SK-N-SH (cell line): ENCODE measurements around the gene PPP2R5B. TPM values are rescaled to one million over a fixed set of nuclear protein-coding genes. Genes with fewer than 3 reads are reported as not detected.

Source experiments
- CTCF ChIA-PET: fragments of 300-600, 350-600 bp; formaldehyde crosslinking; extraction: SDS; loops from one replicate; lab custom pipeline; 2021; lab: Yijun Ruan, JAX
- POLR2A ChIA-PET: fragments of 350-600 bp; sonication (Branson Sonifier 250); formaldehyde crosslinking; extraction: SDS; loops from one replicate; lab custom pipeline; 2020; ENCODE audit warnings: antibody characterized with exemption, inconsistent platforms; lab: Yijun Ruan, JAX
- DNase-seq: peaks from one replicate; pipeline ENCODE4 v3.0.0; 2012
- H2AFZ ChIP-seq: fragments of 200-600 bp; sonication (generic); 2 replicates; pipeline ENCODE4 v1.8.1; 2016; ENCODE audit warnings: antibody characterized with exemption, mild to moderate bottlenecking, low read depth
- H3F3A ChIP-seq: fragments of 200-600 bp; sonication (generic); replicated peaks from 2 replicates; pipeline ENCODE3; 2016; ENCODE audit warnings: antibody characterized with exemption, mild to moderate bottlenecking; ENCODE audit not compliant: insufficient read depth
- H3K27ac ChIP-seq, 2 experiments: fragments of 200-500 bp in 1 of 2; fragments of 200-600 bp in 1 of 2; sonication (Bioruptor generic) in 1 of 2; sonication (generic), shearing (Covaris generic) in 1 of 2; 2 replicates each; pipeline versions ENCODE4 v1.5.1 to v1.6.1; 2014 to 2016; ENCODE audit warnings: low read depth in 2 of 2, inconsistent platforms in 1 of 2, low read length in 1 of 2, mild to moderate bottlenecking in 1 of 2, mixed read lengths in 1 of 2
- H3K27me3 ChIP-seq: fragments of 200-600 bp; sonication (generic), shearing (Covaris generic); 2 replicates; pipeline ENCODE4 v1.6.1; 2016; ENCODE audit warnings: mixed run types; ENCODE audit not compliant: insufficient read depth
- H3K36me3 ChIP-seq, 2 experiments: fragments of 200-500 bp in 1 of 2; fragments of 200-600 bp in 1 of 2; sonication (Bioruptor generic) in 1 of 2; sonication (generic) in 1 of 2; replicated peaks in 1 of 2; 2 replicates each; pipeline versions ENCODE3 to v1.5.1; 2014 to 2016; ENCODE audit warnings: low read length in 1 of 2, mild to moderate bottlenecking in 1 of 2; ENCODE audit not compliant: insufficient read depth in 2 of 2, control insufficient read depth in 1 of 2
- H3K4me1 ChIP-seq, 2 experiments: fragments of 200-500 bp in 1 of 2; fragments of 200-600 bp in 1 of 2; sonication (Bioruptor generic) in 1 of 2; sonication (generic), shearing (Covaris generic) in 1 of 2; 2 replicates each; pipeline versions ENCODE4 v1.5.1 to v1.6.1; 2014 to 2016; ENCODE audit warnings: low read depth in 1 of 2, low read length in 1 of 2, mixed run types in 1 of 2; ENCODE audit not compliant: insufficient read depth in 2 of 2, control insufficient read depth in 1 of 2
- H3K4me2 ChIP-seq: fragments of 200-600 bp; sonication (generic), shearing (Covaris generic); 2 replicates; pipeline ENCODE4 v1.6.1; 2017; ENCODE audit warnings: mixed run types
- H3K4me3 ChIP-seq, 2 experiments: fragments of 200-500 bp in 1 of 2; fragments of 200-600 bp in 1 of 2; sonication (Bioruptor generic) in 1 of 2; sonication (generic), shearing (Covaris generic) in 1 of 2; 2 replicates each; pipeline versions ENCODE4 v1.5.1 to v1.8.1; 2014 to 2016; ENCODE audit warnings: low read depth in 2 of 2, inconsistent platforms in 1 of 2, low read length in 1 of 2, mild to moderate bottlenecking in 1 of 2, mixed read lengths in 1 of 2, moderate library complexity in 1 of 2
- H3K79me2 ChIP-seq: fragments of 200-600 bp; sonication (generic); 2 replicates; pipeline ENCODE4 v1.8.1; 2017; ENCODE audit warnings: mild to moderate bottlenecking; ENCODE audit not compliant: insufficient read depth
- H3K9ac ChIP-seq: fragments of 200-600 bp; sonication (generic); 2 replicates; pipeline ENCODE4 v1.6.1; 2017; ENCODE audit warnings: mixed run types
- H3K9me2 ChIP-seq: fragments of 200-600 bp; sonication (generic); 2 replicates; pipeline ENCODE4 v1.6.1; 2017; ENCODE audit warnings: mixed run types
- H3K9me3 ChIP-seq: fragments of 200-600 bp; sonication (generic); 2 replicates; pipeline ENCODE4 v1.6.1; 2017; ENCODE audit warnings: mixed run types, mild to moderate bottlenecking, moderate library complexity
- H4K20me1 ChIP-seq: fragments of 200-600 bp; sonication (generic); 2 replicates; pipeline ENCODE4 v1.6.1; 2017; ENCODE audit warnings: mild to moderate bottlenecking, mixed run types; ENCODE audit not compliant: insufficient read depth
- CHD2 ChIP-seq: fragments of 150-350 bp; IDR thresholded peaks from 2 replicates; pipeline ENCODE4 v1.6.1; 2018; ENCODE audit warnings: low read length; ENCODE audit not compliant: partially characterized antibody
- EP300 ChIP-seq, 2 experiments: IDR thresholded peaks; 2 replicates each; pipeline versions ENCODE4 v1.4.0 to v1.6.1; 2012; ENCODE audit warnings: borderline replicate concordance in 1 of 2, low read depth in 1 of 2, low read length in 1 of 2
- EZH2phosphoT487 ChIP-seq: fragments of 200-600 bp; sonication (generic); IDR thresholded peaks from 2 replicates; pipeline ENCODE4 v1.6.1; 2017; ENCODE audit warnings: low read depth, mixed run types, mild to moderate bottlenecking, antibody characterized with exemption, moderate library complexity, borderline replicate concordance
- FOSL2 ChIP-seq: IDR thresholded peaks from 2 replicates; pipeline ENCODE4 v1.4.0; 2012; ENCODE audit warnings: low read depth, mild to moderate bottlenecking, moderate library complexity, borderline replicate concordance
- GABPA ChIP-seq: IDR thresholded peaks from 2 replicates; pipeline ENCODE4 v1.4.0; 2012; ENCODE audit warnings: low read depth, mild to moderate bottlenecking
- GATA2 ChIP-seq: sonication (generic); formaldehyde crosslinking; IDR thresholded peaks from 2 replicates; pipeline ENCODE4 v1.5.0; 2020; ENCODE audit warnings: mild to moderate bottlenecking, missing genetic modification reagents
- JUND ChIP-seq: IDR thresholded peaks from 2 replicates; pipeline ENCODE4 v1.4.0; 2012
- MEF2A ChIP-seq: IDR thresholded peaks from 2 replicates; pipeline ENCODE4 v1.4.0; 2012; ENCODE audit warnings: low read depth, borderline replicate concordance
- NFIC ChIP-seq: IDR thresholded peaks from 2 replicates; pipeline ENCODE4 v1.4.0; 2012; ENCODE audit warnings: borderline replicate concordance
- NRF1 ChIP-seq: IDR thresholded peaks from 2 replicates; pipeline ENCODE4 v1.6.1; 2012; ENCODE audit warnings: low read depth, mild to moderate bottlenecking, low read length
- POLR2AphosphoS5 ChIP-seq: IDR thresholded peaks from 2 replicates; pipeline ENCODE4 v1.6.1; 2012; ENCODE audit warnings: low read depth, low read length
- RFX5 ChIP-seq: IDR thresholded peaks from 2 replicates; pipeline ENCODE4 v1.6.1; 2012; ENCODE audit warnings: mild to moderate bottlenecking, improper control_type of control experiment, low read length
- TCF12 ChIP-seq: IDR thresholded peaks from 2 replicates; pipeline ENCODE4 v1.4.0; 2012
- TEAD4 ChIP-seq: IDR thresholded peaks from 2 replicates; pipeline ENCODE4 v1.4.0; 2012; ENCODE audit warnings: mild to moderate bottlenecking, borderline replicate concordance; ENCODE audit not compliant: insufficient read depth
- WGBS: methylation state at CpG from one replicate; pipeline ENCODE4 v1.1.6; 2017; ENCODE audit warnings: low lambda C conversion rate; 5-methylcytosine and 5-hydroxymethylcytosine counted together
- polyA plus RNA-seq, 3 experiments: library from polyadenylated mRNA; depleted of rRNA; stranded (reverse); fragments of >200 nt; gene quantifications; 2 replicates each; pipeline ENCODE4 v1.2.3, GENCODE V29; 2012
- TF ChIP-seq, protein P1 (sequence below): fragments of 200-600 bp; sonication (generic); IDR thresholded peaks from 2 replicates; pipeline ENCODE4 v1.6.1; 2017; ENCODE audit warnings: antibody characterized with exemption, mild to moderate bottlenecking, moderate library complexity
- TF ChIP-seq, protein P2 (sequence below): fragments of 150-350 bp; IDR thresholded peaks from 2 replicates; pipeline ENCODE4 v1.6.1; 2016; ENCODE audit warnings: mild to moderate bottlenecking, low read depth, low read length
- TF ChIP-seq, protein P3 (sequence below): IDR thresholded peaks from 2 replicates; pipeline ENCODE4; 2012
- TF ChIP-seq, protein P4 (sequence below): IDR thresholded peaks from 2 replicates; pipeline ENCODE4 v1.4.0; 2012; ENCODE audit warnings: low read depth, borderline replicate concordance
- TF ChIP-seq, protein P5 (sequence below): IDR thresholded peaks from 2 replicates; pipeline ENCODE4 v1.6.1; 2012; ENCODE audit warnings: mild to moderate bottlenecking, low read depth, low read length, moderate library complexity

Gene PPP2R5B
- polyA plus RNA-seq, 1 of the 3 experiments (the other 2 are of a cell fraction): 15.1 TPM

DNA sequence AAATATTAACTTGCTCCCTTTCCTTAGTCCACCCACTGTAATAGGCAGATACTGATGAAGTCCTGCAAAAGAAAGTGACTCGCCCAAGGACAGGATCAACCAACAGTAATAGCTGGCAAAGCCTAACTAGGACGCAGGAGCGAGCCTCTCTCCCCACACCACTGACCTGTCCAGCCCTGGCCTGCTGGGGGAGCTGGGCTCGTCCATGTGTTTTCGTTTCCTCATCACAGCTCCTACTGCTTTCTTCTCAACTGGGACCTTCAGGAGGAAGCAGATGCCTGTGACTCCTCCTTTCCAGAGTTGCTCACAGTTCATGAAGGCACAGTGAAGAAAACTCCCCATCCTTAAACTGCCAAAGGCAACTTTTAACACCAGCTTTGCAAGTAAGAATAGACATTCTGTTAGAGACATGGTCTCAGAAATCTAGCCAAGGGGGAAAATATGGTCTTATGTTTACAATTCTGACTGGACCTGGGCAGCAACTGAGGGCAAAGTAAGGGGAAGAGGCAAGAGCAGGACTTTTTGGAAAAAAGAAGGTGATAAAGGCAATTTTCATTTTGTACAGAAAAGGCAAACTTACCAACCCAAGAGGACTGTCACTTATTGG is 22.8 kb downstream of the PPP2R5B start:
- H4K20me1 ChIP-seq: no peaks in the 10 kb centered on the region
- no peaks in the 10 kb centered on the region for H3K79me2 ChIP-seq
- CTCF ChIA-PET: interaction anchor here (1.1 to 1.2 kb wide), 2 partner anchors 23 to 59 kb away, joined by 3 to 4 read pairs; no protein-coding TSS in a partner anchor
- no peaks in the 10 kb centered on the region for H3K4me1 ChIP-seq
- H3K9me2 ChIP-seq: no peaks in the 10 kb centered on the region
- TF ChIP-seq NRF1 (no peak), RFX5 (no peak), CHD2 (no peak), MEF2A (no peak), EZH2phosphoT487 (no peak), NFIC (no peak), GABPA (no peak), EP300 (IDR thresholded peaks at IDR 0.05; ENCODE audit: borderline replicate concordance in 1 of 2, low read depth in 1 of 2, low read length in 1 of 2) (no peak), TEAD4 (no peak), TCF12 (no peak), FOSL2 (no peak), POLR2AphosphoS5 (no peak), JUND (no peak), GATA2 (no peak)
- TF ChIP-seq, protein P1, sequence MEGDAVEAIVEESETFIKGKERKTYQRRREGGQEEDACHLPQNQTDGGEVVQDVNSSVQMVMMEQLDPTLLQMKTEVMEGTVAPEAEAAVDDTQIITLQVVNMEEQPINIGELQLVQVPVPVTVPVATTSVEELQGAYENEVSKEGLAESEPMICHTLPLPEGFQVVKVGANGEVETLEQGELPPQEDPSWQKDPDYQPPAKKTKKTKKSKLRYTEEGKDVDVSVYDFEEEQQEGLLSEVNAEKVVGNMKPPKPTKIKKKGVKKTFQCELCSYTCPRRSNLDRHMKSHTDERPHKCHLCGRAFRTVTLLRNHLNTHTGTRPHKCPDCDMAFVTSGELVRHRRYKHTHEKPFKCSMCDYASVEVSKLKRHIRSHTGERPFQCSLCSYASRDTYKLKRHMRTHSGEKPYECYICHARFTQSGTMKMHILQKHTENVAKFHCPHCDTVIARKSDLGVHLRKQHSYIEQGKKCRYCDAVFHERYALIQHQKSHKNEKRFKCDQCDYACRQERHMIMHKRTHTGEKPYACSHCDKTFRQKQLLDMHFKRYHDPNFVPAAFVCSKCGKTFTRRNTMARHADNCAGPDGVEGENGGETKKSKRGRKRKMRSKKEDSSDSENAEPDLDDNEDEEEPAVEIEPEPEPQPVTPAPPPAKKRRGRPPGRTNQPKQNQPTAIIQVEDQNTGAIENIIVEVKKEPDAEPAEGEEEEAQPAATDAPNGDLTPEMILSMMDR: no peak
- TF ChIP-seq, protein P2, sequence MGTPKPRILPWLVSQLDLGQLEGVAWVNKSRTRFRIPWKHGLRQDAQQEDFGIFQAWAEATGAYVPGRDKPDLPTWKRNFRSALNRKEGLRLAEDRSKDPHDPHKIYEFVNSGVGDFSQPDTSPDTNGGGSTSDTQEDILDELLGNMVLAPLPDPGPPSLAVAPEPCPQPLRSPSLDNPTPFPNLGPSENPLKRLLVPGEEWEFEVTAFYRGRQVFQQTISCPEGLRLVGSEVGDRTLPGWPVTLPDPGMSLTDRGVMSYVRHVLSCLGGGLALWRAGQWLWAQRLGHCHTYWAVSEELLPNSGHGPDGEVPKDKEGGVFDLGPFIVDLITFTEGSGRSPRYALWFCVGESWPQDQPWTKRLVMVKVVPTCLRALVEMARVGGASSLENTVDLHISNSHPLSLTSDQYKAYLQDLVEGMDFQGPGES: no peak
- TF ChIP-seq, protein P3, sequence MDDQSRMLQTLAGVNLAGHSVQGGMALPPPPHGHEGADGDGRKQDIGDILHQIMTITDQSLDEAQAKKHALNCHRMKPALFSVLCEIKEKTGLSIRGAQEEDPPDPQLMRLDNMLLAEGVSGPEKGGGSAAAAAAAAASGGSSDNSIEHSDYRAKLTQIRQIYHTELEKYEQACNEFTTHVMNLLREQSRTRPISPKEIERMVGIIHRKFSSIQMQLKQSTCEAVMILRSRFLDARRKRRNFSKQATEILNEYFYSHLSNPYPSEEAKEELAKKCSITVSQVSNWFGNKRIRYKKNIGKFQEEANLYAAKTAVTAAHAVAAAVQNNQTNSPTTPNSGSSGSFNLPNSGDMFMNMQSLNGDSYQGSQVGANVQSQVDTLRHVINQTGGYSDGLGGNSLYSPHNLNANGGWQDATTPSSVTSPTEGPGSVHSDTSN: no peak
- TF ChIP-seq, protein P4, sequence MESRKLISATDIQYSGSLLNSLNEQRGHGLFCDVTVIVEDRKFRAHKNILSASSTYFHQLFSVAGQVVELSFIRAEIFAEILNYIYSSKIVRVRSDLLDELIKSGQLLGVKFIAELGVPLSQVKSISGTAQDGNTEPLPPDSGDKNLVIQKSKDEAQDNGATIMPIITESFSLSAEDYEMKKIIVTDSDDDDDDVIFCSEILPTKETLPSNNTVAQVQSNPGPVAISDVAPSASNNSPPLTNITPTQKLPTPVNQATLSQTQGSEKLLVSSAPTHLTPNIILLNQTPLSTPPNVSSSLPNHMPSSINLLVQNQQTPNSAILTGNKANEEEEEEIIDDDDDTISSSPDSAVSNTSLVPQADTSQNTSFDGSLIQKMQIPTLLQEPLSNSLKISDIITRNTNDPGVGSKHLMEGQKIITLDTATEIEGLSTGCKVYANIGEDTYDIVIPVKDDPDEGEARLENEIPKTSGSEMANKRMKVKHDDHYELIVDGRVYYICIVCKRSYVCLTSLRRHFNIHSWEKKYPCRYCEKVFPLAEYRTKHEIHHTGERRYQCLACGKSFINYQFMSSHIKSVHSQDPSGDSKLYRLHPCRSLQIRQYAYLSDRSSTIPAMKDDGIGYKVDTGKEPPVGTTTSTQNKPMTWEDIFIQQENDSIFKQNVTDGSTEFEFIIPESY: no peak
- TF ChIP-seq, protein P5, sequence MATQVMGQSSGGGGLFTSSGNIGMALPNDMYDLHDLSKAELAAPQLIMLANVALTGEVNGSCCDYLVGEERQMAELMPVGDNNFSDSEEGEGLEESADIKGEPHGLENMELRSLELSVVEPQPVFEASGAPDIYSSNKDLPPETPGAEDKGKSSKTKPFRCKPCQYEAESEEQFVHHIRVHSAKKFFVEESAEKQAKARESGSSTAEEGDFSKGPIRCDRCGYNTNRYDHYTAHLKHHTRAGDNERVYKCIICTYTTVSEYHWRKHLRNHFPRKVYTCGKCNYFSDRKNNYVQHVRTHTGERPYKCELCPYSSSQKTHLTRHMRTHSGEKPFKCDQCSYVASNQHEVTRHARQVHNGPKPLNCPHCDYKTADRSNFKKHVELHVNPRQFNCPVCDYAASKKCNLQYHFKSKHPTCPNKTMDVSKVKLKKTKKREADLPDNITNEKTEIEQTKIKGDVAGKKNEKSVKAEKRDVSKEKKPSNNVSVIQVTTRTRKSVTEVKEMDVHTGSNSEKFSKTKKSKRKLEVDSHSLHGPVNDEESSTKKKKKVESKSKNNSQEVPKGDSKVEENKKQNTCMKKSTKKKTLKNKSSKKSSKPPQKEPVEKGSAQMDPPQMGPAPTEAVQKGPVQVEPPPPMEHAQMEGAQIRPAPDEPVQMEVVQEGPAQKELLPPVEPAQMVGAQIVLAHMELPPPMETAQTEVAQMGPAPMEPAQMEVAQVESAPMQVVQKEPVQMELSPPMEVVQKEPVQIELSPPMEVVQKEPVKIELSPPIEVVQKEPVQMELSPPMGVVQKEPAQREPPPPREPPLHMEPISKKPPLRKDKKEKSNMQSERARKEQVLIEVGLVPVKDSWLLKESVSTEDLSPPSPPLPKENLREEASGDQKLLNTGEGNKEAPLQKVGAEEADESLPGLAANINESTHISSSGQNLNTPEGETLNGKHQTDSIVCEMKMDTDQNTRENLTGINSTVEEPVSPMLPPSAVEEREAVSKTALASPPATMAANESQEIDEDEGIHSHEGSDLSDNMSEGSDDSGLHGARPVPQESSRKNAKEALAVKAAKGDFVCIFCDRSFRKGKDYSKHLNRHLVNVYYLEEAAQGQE: no peak
- H2AFZ ChIP-seq: no peak overlapping the region
- H3K9me3 ChIP-seq: no peaks in the 10 kb centered on the region
- no peak overlapping the region for H3K9ac ChIP-seq
- no peak overlapping the region for H3K27ac ChIP-seq
- POLR2A ChIA-PET: interaction anchor here (0.6 to 0.7 kb wide), 2 partner anchors 56 to 86 kb away, joined by 3 to 4 read pairs; no protein-coding TSS in a partner anchor
- H3K27me3 ChIP-seq: peaks cover 6% of the 10 kb centered on the region
- 64% methylated on average over 5 of the region's 5 CpGs for WGBS
- no peak overlapping the region for H3K4me2 ChIP-seq
- H3K36me3 ChIP-seq: no peaks in the 10 kb centered on the region
- no peak for DNase-seq
- H3K4me3 ChIP-seq: no peak overlapping the region
- H3F3A ChIP-seq: no peaks in the 10 kb centered on the region
